Measurements from ENCODE around the gene CACNA1I. TPM values are rescaled to one million over a fixed set of nuclear protein-coding genes. Genes with fewer than 3 reads are reported as not detected.
A peak's percentile ranks its signal among the peaks of the same experiment; 100 is the strongest.

Gene CACNA1I
- total and polyA plus RNA-seq, 2 donors: 0.52 to 0.68 TPM

DNA sequence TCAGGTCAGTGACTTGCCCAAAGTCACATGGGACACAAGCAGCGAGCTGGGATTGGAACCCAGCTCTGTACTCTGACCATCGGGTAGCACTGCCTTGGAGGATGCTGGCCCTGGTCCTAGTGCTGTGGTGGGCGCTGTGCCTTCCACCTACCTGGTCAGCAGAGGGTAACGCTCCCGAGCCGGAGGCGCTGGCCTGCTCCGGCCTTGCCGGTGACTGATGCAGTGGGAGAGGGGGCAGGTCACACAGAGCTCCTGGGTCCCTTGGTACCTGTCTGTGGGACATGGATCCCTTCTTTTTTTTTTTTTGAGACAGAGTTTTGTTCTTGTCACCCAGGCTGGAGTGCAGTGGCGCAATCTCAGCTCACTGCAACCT is 43.0 kb downstream of the CACNA1I start:
- H3K4me3 ChIP-seq (ENCODE audit: low read length in 2 of 2): no peak overlapping the region
- 97% methylated on average over 10 of the region's 10 CpGs for whole genome bisulfite sequencing
- peaks cover 0 to 10% of the 10 kb centered on the region in 2 donors for H3K9me3 ChIP-seq (ENCODE audit: control insufficient read depth in 2 of 2, insufficient read depth in 1 of 2, low read length in 1 of 2)
- DNase-seq (ENCODE audit: low read depth in 6 of 9, low spot score in 9 of 9): no peak
- H3K27me3 ChIP-seq (ENCODE audit: control insufficient read depth in 2 of 2, insufficient read depth in 1 of 2, low read length in 1 of 2): peaks cover 0 to 52% of the 10 kb centered on the region in 2 donors
- peaks cover 0 to 25% of the 10 kb centered on the region in 2 donors for H3K4me1 ChIP-seq (ENCODE audit: control insufficient read depth in 2 of 2, insufficient read depth in 2 of 2, low read length in 2 of 2)
- no peak overlapping the region for H3K27ac ChIP-seq (ENCODE audit: low read depth in 1 of 2, low read length in 1 of 2)
- H3K36me3 ChIP-seq (ENCODE audit: control insufficient read depth in 2 of 2, insufficient read depth in 2 of 2, low read length in 1 of 2): no peaks in the 10 kb centered on the region

DNA sequence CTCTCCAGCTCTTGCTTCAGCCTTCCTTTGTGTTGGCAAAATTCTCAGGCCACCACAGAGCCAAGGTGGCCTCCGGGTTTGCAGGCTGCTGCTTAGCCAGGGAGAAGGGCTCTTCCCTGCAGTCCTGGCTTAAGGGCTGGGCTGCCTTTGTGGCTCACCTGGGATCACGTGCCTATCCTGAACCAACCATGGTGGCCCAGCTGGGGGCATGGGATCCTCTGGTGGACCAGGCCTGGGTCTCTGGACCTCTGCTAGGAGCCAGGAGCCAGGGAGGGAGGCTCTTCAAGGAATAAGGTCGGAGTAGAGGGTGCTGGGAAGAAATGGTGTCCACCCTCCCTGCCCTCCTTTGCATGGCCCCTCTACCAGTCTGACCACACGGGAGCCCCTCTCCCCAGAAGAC is 43.9 kb downstream of the CACNA1I start:
- Histone ChIP-seq H3K4me3 (ENCODE audit: low read length in 2 of 2) (no peak overlapping the region), H3K36me3 (ENCODE audit: control insufficient read depth in 2 of 2, insufficient read depth in 2 of 2, low read length in 1 of 2) (no peaks in the 10 kb centered on the region), H3K27me3 (ENCODE audit: control insufficient read depth in 2 of 2, insufficient read depth in 1 of 2, low read length in 1 of 2) (peaks cover 0 to 49% of the 10 kb centered on the region in 2 donors), H3K27ac (ENCODE audit: low read depth in 1 of 2, low read length in 1 of 2) (no peak overlapping the region), H3K4me1 (ENCODE audit: control insufficient read depth in 2 of 2, insufficient read depth in 2 of 2, low read length in 2 of 2) (peaks cover 0 to 25% of the 10 kb centered on the region in 2 donors), H3K9me3 (ENCODE audit: control insufficient read depth in 2 of 2, insufficient read depth in 1 of 2, low read length in 1 of 2) (peaks cover 0 to 10% of the 10 kb centered on the region in 2 donors)
- 52% methylated on average over 4 of the region's 4 CpGs for WGBS
- DNase-seq (ENCODE audit: low read depth in 6 of 9, low spot score in 9 of 9): no peak

DNA sequence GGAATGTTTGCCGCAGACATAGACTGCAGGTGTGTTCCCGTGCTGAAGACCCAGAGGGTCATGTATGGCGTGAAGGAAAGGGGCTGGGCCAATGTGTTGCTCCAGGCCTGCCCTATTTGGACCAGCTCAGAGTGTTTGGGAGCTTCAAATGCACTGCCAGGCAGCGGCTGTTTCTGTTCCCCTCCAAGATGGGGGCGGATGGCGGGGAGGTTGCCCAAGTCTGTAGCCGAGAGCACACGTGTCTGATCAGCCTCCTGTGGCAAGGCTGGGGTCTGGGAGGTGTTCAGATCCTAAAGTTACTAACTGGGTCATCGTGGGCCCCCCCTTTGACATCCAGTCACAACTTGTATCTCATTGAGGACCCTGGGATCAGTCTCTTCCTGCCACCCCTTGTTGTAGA is 45.5 kb downstream of the CACNA1I start:
- Histone ChIP-seq H3K27me3 (ENCODE audit: control insufficient read depth in 2 of 2, insufficient read depth in 1 of 2, low read length in 1 of 2) (peaks cover 0 to 37% of the 10 kb centered on the region in 2 donors), H3K27ac (ENCODE audit: low read depth in 1 of 2, low read length in 1 of 2) (no peak overlapping the region), H3K9me3 (ENCODE audit: control insufficient read depth in 2 of 2, insufficient read depth in 1 of 2, low read length in 1 of 2) (no peaks in the 10 kb centered on the region), H3K4me1 (ENCODE audit: control insufficient read depth in 2 of 2, insufficient read depth in 2 of 2, low read length in 2 of 2) (peaks cover 0 to 25% of the 10 kb centered on the region in 2 donors), H3K4me3 (ENCODE audit: low read length in 2 of 2) (no peak overlapping the region), H3K36me3 (ENCODE audit: control insufficient read depth in 2 of 2, insufficient read depth in 2 of 2, low read length in 1 of 2) (no peaks in the 10 kb centered on the region)
- WGBS: 79% methylated on average over 9 of the region's 9 CpGs
- no peak for DNase-seq (ENCODE audit: low read depth in 6 of 9, low spot score in 9 of 9)

DNA sequence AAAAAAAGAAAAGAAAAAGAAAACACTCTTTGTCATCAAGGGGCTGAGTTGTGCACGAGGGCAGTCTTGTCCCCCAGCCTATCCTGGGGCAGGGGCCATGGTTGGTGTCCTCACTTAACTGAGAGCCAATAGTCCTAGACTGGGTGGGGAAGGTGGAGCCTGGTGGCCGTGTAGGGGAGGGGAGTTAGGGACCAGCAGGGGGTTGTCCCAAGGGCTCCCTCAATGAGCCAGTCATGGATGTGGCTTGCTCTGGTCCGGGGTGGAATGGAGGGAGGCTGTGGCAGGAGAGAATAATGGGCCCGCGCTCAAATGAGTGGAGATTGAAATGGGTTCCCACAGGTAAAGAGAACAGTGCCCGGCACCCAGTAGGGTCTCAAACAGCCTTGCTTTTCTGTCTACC is 46.2 kb downstream of the CACNA1I start:
- DNase-seq (ENCODE audit: low read depth in 6 of 9, low spot score in 9 of 9): no peak
- WGBS: 68% methylated on average over 6 of the region's 6 CpGs

DNA sequence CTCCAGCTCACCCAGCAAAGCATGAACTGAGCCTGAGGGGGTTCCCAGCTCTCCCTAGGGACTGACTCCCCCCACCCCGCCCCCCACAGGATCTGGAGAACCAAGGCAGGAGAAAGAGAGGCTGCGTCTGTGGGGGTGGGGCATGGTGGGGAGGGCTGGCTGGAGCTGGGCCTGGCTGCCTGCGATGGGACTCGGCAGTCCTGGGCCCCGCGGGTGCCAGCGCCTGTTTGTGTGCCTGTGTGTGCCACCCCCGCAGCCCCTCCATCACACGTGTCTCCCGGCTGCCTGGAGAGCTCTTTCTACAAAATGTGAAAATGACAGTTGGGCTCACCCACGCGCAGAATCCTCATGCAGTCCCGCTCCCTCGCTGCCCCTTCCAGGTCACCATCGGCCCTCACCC is 46.8 kb downstream of the CACNA1I start:
- Histone ChIP-seq H3K9me3 (ENCODE audit: control insufficient read depth in 2 of 2, insufficient read depth in 1 of 2, low read length in 1 of 2) (no peaks in the 10 kb centered on the region), H3K27ac (ENCODE audit: low read depth in 1 of 2, low read length in 1 of 2) (no peak overlapping the region), H3K36me3 (ENCODE audit: control insufficient read depth in 2 of 2, insufficient read depth in 2 of 2, low read length in 1 of 2) (no peaks in the 10 kb centered on the region), H3K4me1 (ENCODE audit: control insufficient read depth in 2 of 2, insufficient read depth in 2 of 2, low read length in 2 of 2) (peaks cover 0 to 25% of the 10 kb centered on the region in 2 donors), H3K27me3 (ENCODE audit: control insufficient read depth in 2 of 2, insufficient read depth in 1 of 2, low read length in 1 of 2) (peaks cover 0 to 48% of the 10 kb centered on the region in 2 donors), H3K4me3 (ENCODE audit: low read length in 2 of 2) (no peak overlapping the region)
- 29% methylated on average over 15 of the region's 15 CpGs for WGBS
- peak in 2 of 9 donors; percentile 16 to 37 for DNase-seq (ENCODE audit: low read depth in 6 of 9, low spot score in 9 of 9)

More for the DNA sequence above, 46.2 kb downstream of the CACNA1I start:
- Histone ChIP-seq H3K27ac (ENCODE audit: low read depth in 1 of 2, low read length in 1 of 2) (no peak overlapping the region), H3K27me3 (ENCODE audit: control insufficient read depth in 2 of 2, insufficient read depth in 1 of 2, low read length in 1 of 2) (peaks cover 0 to 44% of the 10 kb centered on the region in 2 donors), H3K9me3 (ENCODE audit: control insufficient read depth in 2 of 2, insufficient read depth in 1 of 2, low read length in 1 of 2) (no peaks in the 10 kb centered on the region), H3K36me3 (ENCODE audit: control insufficient read depth in 2 of 2, insufficient read depth in 2 of 2, low read length in 1 of 2) (no peaks in the 10 kb centered on the region), H3K4me1 (ENCODE audit: control insufficient read depth in 2 of 2, insufficient read depth in 2 of 2, low read length in 2 of 2) (peaks cover 0 to 25% of the 10 kb centered on the region in 2 donors), H3K4me3 (ENCODE audit: low read length in 2 of 2) (no peak overlapping the region)

DNA sequence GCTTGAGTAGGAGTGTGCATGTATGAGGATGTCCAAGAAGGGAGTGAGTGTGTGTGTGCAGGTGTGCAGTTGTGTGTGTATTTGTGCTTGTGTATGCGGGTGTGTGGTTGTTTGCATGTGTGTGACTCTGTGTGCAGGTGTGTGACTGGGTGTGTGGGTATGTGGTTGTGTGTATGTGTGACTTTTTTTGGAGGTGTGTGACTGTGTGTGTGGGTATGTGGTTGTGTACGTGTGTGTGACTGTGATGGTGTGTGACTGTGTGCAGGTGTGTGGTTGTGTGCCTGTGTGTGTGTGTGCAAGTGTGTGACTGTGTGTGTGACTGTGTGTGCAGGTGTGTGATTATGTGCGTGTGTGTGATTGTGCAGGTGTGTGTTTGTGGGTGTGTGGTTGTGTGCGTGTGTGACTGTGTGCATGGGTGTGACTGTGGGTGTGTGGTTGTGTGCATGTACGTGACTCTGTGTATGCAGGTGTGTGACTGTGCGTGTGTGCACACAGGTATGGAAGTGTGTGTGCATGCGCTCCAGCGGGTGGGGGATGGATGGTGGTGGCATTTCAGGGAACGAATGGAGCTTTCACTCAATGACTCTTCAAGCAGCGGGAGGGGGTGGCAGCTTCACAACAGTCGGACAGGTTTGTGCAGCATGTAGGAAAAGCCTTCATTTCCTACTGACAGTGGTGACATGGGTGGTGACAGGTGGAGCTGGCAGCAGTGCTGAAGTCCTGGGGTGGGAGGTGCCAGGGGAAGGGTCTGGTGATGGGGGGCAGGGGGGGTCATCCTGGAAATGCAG is 47.6 kb downstream of the CACNA1I start:
- H3K4me1 ChIP-seq (ENCODE audit: control insufficient read depth in 2 of 2, insufficient read depth in 2 of 2, low read length in 2 of 2): peaks cover 0 to 24% of the 10 kb centered on the region in 2 donors
- no peak for DNase-seq (ENCODE audit: low read depth in 6 of 9, low spot score in 9 of 9)
- H3K27me3 ChIP-seq (ENCODE audit: control insufficient read depth in 2 of 2, insufficient read depth in 1 of 2, low read length in 1 of 2): peaks cover 3 to 53% of the 10 kb centered on the region in 2 donors
- H3K9me3 ChIP-seq (ENCODE audit: control insufficient read depth in 2 of 2, insufficient read depth in 1 of 2, low read length in 1 of 2): no peaks in the 10 kb centered on the region
- no peak overlapping the region for H3K4me3 ChIP-seq (ENCODE audit: low read length in 2 of 2)
- no peaks in the 10 kb centered on the region for H3K36me3 ChIP-seq (ENCODE audit: control insufficient read depth in 2 of 2, insufficient read depth in 2 of 2, low read length in 1 of 2)
- WGBS: 77% methylated on average over 11 of the region's 11 CpGs
- no peak overlapping the region for H3K27ac ChIP-seq (ENCODE audit: low read depth in 1 of 2, low read length in 1 of 2)

DNA sequence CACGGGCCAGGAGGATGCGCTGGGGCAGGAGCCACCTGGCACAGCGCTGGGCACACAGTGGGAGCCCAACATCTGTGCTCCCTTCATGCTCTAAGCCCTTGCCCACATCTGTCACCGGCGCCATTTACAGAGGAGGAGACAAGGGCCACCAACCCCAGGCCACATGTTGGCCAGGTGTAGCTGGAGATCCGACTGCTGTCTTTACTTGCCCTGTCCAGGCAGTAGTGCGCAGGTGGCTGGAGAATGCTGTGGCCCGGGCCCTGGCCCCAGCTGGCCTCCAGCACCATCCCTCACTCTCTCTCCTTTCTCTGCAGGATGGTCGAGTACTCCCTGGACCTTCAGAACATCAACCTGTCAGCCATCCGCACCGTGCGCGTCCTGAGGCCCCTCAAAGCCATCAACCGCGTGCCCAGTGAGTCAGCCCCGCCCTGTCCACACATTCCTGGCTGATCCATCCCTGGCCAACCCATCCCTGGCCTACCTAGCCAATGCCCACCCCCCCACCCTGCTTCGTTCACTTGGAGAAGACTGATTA is 48.5 kb downstream of the CACNA1I start:
- Histone ChIP-seq H3K4me1 (ENCODE audit: control insufficient read depth in 2 of 2, insufficient read depth in 2 of 2, low read length in 2 of 2) (peaks cover 0 to 21% of the 10 kb centered on the region in 2 donors), H3K4me3 (ENCODE audit: low read length in 2 of 2) (no peak overlapping the region), H3K36me3 (ENCODE audit: control insufficient read depth in 2 of 2, insufficient read depth in 2 of 2, low read length in 1 of 2) (no peaks in the 10 kb centered on the region), H3K27ac (ENCODE audit: low read depth in 1 of 2, low read length in 1 of 2) (no peak overlapping the region), H3K9me3 (ENCODE audit: control insufficient read depth in 2 of 2, insufficient read depth in 1 of 2, low read length in 1 of 2) (no peaks in the 10 kb centered on the region), H3K27me3 (ENCODE audit: control insufficient read depth in 2 of 2, insufficient read depth in 1 of 2, low read length in 1 of 2) (peaks cover 4 to 60% of the 10 kb centered on the region in 2 donors)
- no peak for DNase-seq (ENCODE audit: low read depth in 6 of 9, low spot score in 9 of 9)
- 94% methylated on average over 17 of the region's 17 CpGs for WGBS

DNA sequence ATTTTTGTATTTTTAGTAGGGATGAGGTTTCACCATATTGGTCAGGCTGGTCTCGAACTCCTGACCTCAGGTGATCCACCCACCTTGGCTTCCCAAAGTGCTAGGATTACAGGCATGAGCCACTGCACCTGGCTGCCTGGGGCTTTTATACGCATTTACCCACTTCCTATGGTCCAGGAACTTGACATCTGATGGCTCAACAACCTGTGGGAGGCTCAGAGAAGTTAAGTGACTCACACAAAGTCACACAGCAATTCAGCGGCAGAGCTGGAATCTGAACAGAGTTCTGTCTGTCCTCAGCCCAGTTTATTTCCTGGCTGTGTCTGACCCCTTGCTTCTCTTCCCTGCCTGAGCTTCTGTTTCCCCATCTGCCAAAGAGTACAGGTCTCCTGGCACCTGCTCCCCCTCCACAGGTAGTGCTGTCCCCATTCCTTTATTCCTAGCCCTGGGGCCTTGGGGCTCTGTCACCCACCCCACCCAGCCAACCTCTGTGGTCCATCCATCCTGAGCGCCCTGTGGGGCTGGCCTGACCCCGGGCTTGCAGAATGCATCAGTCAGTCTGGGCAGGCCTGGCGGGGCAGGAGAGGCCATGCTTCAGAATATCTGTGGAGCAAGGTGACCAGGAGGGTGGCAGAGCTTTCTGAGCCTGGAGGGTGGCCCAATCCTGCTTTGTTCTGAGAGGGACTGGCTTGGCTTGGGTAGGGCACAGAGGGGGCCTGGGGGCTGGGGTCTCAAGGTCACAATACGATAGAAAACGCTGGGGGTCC is 50.6 kb downstream of the CACNA1I start:
- Histone ChIP-seq H3K4me3 (ENCODE audit: low read length in 2 of 2) (no peak overlapping the region), H3K27me3 (ENCODE audit: control insufficient read depth in 2 of 2, insufficient read depth in 1 of 2, low read length in 1 of 2) (peaks cover 10 to 60% of the 10 kb centered on the region in 2 donors), H3K36me3 (ENCODE audit: control insufficient read depth in 2 of 2, insufficient read depth in 2 of 2, low read length in 1 of 2) (no peaks in the 10 kb centered on the region), H3K9me3 (ENCODE audit: control insufficient read depth in 2 of 2, insufficient read depth in 1 of 2, low read length in 1 of 2) (no peaks in the 10 kb centered on the region), H3K27ac (ENCODE audit: low read depth in 1 of 2, low read length in 1 of 2) (no peak overlapping the region), H3K4me1 (ENCODE audit: control insufficient read depth in 2 of 2, insufficient read depth in 2 of 2, low read length in 2 of 2) (peaks cover 0 to 13% of the 10 kb centered on the region in 2 donors)
- WGBS: 92% methylated on average over 8 of the region's 8 CpGs
- DNase-seq (ENCODE audit: low read depth in 6 of 9, low spot score in 9 of 9): no peak

DNA sequence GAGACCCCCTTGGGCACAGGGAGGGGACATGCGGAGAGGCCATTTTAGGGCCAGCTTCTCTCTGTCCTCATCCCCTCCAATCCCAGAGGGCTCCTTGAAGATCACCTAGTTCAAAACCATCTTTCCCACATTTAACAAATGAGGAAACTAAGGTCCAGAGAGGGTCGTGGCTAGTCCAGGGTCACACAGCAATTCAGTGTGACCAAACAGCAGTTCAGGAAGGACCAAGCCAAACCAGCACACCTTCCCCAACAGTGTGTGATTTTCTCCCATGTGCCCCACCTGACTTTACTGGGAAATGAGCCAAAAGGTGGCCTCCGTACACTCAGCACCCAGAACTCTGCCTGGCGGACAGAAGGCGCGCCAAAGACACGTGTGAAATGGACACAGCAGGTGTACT is 51.3 kb downstream of the CACNA1I start:
- H3K36me3 ChIP-seq (ENCODE audit: control insufficient read depth in 2 of 2, insufficient read depth in 2 of 2, low read length in 1 of 2): no peaks in the 10 kb centered on the region
- peaks cover 10 to 60% of the 10 kb centered on the region in 2 donors for H3K27me3 ChIP-seq (ENCODE audit: control insufficient read depth in 2 of 2, insufficient read depth in 1 of 2, low read length in 1 of 2)
- no peak overlapping the region for H3K4me3 ChIP-seq (ENCODE audit: low read length in 2 of 2)
- H3K27ac ChIP-seq (ENCODE audit: low read depth in 1 of 2, low read length in 1 of 2): no peak overlapping the region
- 85% methylated on average over 7 of the region's 7 CpGs for WGBS
- peaks cover 0 to 11% of the 10 kb centered on the region in 2 donors for H3K4me1 ChIP-seq (ENCODE audit: control insufficient read depth in 2 of 2, insufficient read depth in 2 of 2, low read length in 2 of 2)
- no peak for DNase-seq (ENCODE audit: low read depth in 6 of 9, low spot score in 9 of 9)
- no peaks in the 10 kb centered on the region for H3K9me3 ChIP-seq (ENCODE audit: control insufficient read depth in 2 of 2, insufficient read depth in 1 of 2, low read length in 1 of 2)

All from thymus (tissue), 11 donors.